Skeletal muscle satellite cell (primary cell): ENCODE measurements around the gene S100A11.
A peak's percentile ranks its signal among the peaks of the same experiment; 100 is the strongest.

ENCODE experiments used
- H3K27me3 ChIP-seq: 2 replicates; pipeline ENCODE4 v1.7.0; 2013; ENCODE audit warnings: low read length; ENCODE audit not compliant: control insufficient read depth, insufficient read depth
- H3K36me3 ChIP-seq: 2 replicates; pipeline ENCODE4 v1.7.0; 2013; ENCODE audit warnings: mild to moderate bottlenecking, control low read depth, low read length; ENCODE audit not compliant: insufficient read depth
- H3K4me1 ChIP-seq: 2 replicates; pipeline ENCODE4 v1.7.0; 2013; ENCODE audit warnings: low read length; ENCODE audit not compliant: control insufficient read depth, insufficient read depth
- H3K4me2 ChIP-seq: 2 replicates; pipeline ENCODE4 v1.7.0; 2013; ENCODE audit warnings: mild to moderate bottlenecking, low read length
- H3K4me3 ChIP-seq: 2 replicates; pipeline ENCODE4 v1.7.0; 2013; ENCODE audit warnings: low read length
- H3K9ac ChIP-seq: 2 replicates; pipeline ENCODE4 v1.7.0; 2013; ENCODE audit warnings: mild to moderate bottlenecking, low read depth, low read length, moderate library complexity
- H3K9me3 ChIP-seq: replicated peaks from 2 replicates; pipeline ENCODE4 v1.7.0; 2013; ENCODE audit warnings: mild to moderate bottlenecking, control low read depth, low read length

The S100A11 gene

DNA sequence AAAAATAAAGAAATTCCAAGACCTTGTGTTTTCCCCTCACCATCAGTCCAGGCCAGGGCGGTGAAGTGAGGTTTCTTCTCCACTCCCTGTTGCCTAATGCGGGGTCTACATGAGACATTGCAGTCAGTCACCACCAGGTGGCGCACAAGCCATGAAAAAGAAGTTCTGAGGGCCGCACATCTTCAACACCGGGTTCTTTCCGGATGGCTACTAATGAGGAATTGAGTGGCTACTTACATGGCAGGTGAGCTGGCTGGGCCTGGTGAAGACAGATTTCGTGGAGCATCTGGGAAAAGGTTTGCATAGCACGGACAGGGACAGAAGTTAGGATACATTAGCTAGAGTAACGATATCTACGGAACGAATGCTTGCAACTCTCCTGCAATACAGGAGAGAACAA lies 15.8 kb upstream of the S100A11 start:
- H3K4me3 ChIP-seq = no peak overlapping the region

DNA sequence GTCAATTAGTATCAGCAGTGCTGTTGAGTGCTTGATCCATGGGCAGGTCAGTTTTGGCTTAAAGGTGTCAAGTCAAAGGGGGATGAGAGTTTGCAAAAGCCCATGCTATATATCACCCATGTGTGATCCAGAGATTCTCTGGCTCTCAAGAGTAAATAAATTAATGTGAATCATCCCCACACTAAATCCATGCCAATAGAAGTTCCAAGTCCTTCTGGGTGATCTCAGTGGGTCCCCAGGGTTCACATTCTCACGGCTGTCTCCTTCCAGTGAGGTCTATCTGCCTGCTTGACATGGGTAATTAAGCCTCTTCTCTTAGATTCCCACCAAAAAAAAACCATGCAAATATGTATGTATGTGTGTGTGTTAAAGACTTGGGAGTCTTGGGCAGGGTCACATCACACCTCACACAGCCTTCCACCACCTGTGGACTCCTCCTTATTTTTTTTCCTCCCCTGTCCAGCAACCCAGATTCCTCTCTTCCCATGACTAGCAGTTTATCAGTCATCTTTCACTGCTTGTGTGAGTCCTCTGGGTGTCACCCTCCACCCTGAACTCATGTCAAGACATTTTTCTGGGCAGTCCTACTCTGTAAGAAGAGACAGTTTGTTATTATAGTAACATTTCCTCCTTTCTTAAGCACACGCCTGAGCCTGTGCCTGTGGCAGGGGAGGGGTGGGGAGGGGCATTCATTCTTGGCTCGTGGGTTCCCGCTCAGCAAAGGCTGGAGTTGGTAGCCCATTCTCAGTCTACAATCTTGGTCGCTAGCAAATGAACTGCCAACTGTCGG lies 14.3 kb upstream of the S100A11 start:
- H3K4me2 ChIP-seq = no peak overlapping the region
- H3K4me1 ChIP-seq = peaks cover 46% of the 10 kb centered on the region
- no peak overlapping the region for H3K4me3 ChIP-seq
- peaks cover 33% of the 10 kb centered on the region for H3K27me3 ChIP-seq
- no peaks in the 10 kb centered on the region for H3K36me3 ChIP-seq
- no peaks in the 10 kb centered on the region for H3K9me3 ChIP-seq
- H3K9ac ChIP-seq = no peak overlapping the region

More for the DNA sequence above, 15.8 kb upstream of the S100A11 start:
- Histone ChIP-seq H3K36me3 (no peaks in the 10 kb centered on the region), H3K9ac (no peak overlapping the region), H3K27me3 (peaks cover 42% of the 10 kb centered on the region), H3K4me2 (no peak overlapping the region), H3K9me3 (no peaks in the 10 kb centered on the region), H3K4me1 (peaks cover 37% of the 10 kb centered on the region)

DNA sequence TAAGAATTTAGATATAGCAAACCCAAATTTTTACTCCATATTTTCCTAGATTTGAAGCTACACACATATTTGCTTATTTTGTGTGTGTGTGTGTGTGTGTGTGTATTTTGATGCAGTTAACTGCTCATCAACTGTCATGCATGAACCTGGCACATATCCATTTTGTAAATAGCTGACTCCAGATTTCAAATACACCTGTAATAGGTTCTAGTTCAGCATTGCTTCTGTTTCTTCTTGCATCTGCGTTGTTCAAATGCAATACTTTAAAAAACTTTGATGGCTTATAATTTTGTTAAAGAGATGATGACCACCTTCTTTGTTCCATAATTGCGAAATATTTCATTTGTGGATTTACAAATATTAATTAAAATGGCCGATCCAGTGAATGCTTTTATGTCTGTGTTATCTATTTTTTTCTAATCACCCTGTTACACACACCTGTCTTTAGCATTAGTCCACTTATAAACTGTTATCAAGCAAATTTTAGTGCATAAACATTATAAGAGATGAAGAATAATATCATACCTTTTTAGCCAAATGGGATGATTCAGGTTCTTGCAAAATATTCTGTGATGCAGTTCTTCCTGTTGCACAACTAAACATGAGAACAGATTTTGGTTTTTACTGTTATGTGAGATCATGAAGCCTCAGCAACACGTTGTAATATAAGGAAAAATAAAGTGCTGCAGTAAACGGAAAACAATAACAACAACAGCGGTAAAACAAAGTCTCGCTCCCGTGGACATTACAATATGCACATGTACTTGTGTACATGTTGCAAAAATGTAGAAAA lies 12.7 kb upstream of the S100A11 start:
- H3K4me1 ChIP-seq = peaks cover 46% of the 10 kb centered on the region
- H3K4me3 ChIP-seq = no peak overlapping the region
- H3K4me2 ChIP-seq = no peak overlapping the region
- H3K27me3 ChIP-seq = peaks cover 19% of the 10 kb centered on the region
- no peaks in the 10 kb centered on the region for H3K9me3 ChIP-seq
- H3K9ac ChIP-seq = no peak overlapping the region
- H3K36me3 ChIP-seq = no peaks in the 10 kb centered on the region

DNA sequence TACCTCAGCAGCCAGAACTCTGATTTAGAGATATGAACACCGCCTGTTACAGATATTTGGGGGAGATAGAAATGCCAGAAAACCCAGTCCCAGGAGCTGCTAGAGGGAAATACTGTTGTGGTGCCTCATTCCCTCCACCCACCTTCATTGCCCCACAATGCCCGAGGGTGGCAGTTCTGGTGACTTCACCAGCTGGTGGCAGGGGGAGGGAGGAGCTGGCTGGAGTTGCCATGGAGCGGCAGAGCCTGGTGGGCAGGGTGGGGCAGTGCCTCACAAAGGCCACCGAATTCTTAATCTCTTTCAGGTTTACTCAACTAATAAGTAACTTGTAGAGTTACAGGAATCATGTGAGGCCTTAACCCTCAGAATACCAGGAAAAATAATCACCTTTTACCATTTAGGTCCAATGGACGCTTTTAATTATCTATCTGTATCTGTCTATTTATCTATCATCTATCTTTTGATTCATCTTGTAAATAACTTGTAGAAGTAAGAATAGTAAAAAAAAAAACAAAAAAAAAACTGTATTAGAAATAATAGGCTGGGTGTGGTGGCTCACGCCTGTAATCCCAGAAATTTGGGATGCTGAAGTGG lies 11.7 kb upstream of the S100A11 start:
- Histone ChIP-seq H3K36me3 (no peaks in the 10 kb centered on the region), H3K4me3 (peak overlapping the region; percentile 38), H3K4me2 (peak overlapping the region; percentile 77), H3K9ac (peak overlapping the region; percentile 77), H3K9me3 (no peaks in the 10 kb centered on the region), H3K4me1 (peaks cover 46% of the 10 kb centered on the region), H3K27me3 (peaks cover 9% of the 10 kb centered on the region)

DNA sequence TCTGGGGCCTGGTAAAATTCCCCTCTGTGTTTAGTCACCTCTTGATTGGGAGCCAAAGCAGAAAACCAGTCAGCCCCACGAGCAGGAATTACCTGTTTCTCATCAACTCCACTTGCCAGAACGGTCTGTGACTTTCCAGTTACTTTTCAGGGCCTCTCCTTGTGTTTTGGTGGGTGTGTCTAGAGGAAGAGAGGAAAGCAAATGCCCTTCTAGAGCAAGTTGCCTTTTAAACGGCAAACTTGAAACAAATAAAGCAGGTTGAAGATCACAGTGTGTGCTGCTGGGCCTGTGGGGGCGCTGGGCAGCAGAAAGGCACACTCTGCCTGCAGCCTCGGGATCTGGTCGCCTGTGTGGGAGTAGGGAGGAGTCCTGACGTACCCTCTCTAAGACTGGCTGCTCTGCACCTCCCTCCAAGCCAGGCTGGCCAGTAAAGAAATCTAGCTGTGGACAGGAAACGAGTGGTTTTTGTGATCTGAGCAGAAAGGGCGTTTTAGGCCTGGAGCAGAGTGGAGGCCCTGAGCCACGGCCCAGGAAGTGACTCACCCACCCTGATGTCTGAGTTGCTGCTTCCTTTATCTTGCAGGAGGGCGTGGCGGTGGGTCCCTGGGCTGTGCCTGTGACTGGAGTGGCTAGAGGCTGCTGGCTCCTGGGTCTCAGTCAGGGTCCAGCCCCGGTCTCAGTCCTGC lies 11.1 kb upstream of the S100A11 start:
- Histone ChIP-seq H3K36me3 (no peaks in the 10 kb centered on the region), H3K4me2 (peak overlapping the region; percentile 80), H3K9me3 (no peaks in the 10 kb centered on the region), H3K27me3 (peaks cover 3% of the 10 kb centered on the region), H3K4me1 (peaks cover 46% of the 10 kb centered on the region), H3K9ac (peak overlapping the region; percentile 77), H3K4me3 (peak overlapping the region; percentile 57)

DNA sequence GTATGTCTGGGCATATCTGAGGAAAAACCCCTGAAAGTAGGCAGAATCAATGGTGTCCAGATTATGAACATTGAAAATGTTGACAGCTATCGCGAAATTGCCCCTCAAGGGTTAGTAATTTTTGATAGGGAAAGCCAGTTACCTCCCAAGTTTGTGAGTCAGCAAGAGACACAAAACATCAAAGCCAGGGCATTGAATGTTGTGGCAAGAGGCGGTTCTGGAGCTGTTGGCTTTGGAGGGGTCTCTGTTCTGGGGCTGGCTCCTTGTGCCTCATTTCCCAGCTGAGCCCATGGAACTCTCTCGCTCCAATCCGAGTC lies 10.6 kb upstream of the S100A11 start:
- Histone ChIP-seq H3K9me3 (no peaks in the 10 kb centered on the region), H3K9ac (peak overlapping the region; percentile 77), H3K4me3 (peak overlapping the region; percentile 57), H3K4me1 (peaks cover 46% of the 10 kb centered on the region), H3K27me3 (peaks cover 2% of the 10 kb centered on the region), H3K4me2 (peak overlapping the region; percentile 80), H3K36me3 (no peaks in the 10 kb centered on the region)

DNA sequence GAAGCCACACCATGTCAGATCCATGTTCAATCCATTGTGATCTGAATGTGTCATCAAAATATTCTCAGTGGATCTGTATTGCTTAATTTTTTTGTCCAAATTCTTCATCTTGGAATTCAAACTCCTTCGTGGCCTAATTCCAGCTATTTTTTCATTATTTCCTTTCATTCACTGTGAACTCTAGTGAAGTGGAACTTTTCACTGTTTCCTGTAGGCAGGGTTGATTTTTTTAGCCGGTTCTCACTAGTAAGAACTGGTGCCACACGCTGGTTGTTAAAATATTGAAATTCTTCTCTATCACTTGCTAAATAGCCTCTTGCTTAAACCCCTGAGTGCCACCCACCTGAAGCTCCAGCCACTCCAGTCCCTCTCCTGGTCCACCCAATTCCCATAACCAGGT lies 7.6 kb upstream of the S100A11 start:
- Histone ChIP-seq H3K4me3 (no peak overlapping the region), H3K4me2 (no peak overlapping the region), H3K27me3 (peaks cover 31% of the 10 kb centered on the region), H3K9ac (no peak overlapping the region), H3K36me3 (no peaks in the 10 kb centered on the region), H3K9me3 (no peaks in the 10 kb centered on the region), H3K4me1 (peaks cover 24% of the 10 kb centered on the region)

DNA sequence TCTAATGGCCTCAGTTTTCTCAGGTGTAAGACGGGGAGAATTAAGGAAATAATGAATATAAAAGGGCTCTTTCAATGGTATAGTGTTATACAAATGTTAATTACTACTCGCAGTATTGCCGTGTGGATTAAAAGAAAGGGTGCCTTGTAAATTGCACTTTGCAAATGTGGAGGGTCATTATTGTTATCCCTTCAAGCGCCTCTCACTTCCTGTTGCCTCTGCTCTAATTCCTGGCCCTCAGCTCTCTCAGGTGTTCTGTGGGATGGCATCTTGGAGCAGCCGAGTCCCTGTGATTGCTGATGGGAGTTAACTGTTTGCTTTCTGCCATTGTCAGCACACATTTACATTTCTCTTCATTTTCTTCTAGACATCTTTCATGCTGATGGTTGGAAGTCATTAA lies 7.1 kb upstream of the S100A11 start:
- no peak overlapping the region for H3K4me3 ChIP-seq
- H3K9me3 ChIP-seq = no peaks in the 10 kb centered on the region
- no peak overlapping the region for H3K9ac ChIP-seq
- H3K4me1 ChIP-seq = peaks cover 19% of the 10 kb centered on the region
- no peaks in the 10 kb centered on the region for H3K36me3 ChIP-seq
- peaks cover 31% of the 10 kb centered on the region for H3K27me3 ChIP-seq
- no peak overlapping the region for H3K4me2 ChIP-seq

DNA sequence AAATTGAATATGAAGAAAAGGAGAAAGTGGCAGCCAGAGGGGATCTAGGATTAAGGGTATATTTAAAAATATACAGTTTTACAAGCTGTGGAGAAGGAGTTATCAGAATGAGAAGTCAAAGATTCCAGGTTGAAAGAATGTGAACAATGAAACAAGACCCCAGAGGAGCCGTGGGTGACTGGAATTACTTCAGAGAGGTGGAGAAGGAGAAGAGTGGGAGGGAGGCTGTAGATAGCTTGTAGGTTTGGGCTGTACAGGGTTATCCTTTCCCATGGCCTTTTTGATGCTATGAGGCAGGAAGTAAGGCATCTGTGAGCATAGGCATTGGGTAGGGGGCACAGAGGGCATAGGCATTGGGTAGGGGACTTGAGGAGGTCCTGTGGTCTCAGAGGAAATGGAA lies 5.2 kb upstream of the S100A11 start:
- H3K4me2 ChIP-seq = no peak overlapping the region
- H3K4me3 ChIP-seq = no peak overlapping the region
- H3K4me1 ChIP-seq = peaks cover 9% of the 10 kb centered on the region
- H3K27me3 ChIP-seq = peaks cover 31% of the 10 kb centered on the region
- no peaks in the 10 kb centered on the region for H3K36me3 ChIP-seq
- no peak overlapping the region for H3K9ac ChIP-seq
- H3K9me3 ChIP-seq = no peaks in the 10 kb centered on the region

DNA sequence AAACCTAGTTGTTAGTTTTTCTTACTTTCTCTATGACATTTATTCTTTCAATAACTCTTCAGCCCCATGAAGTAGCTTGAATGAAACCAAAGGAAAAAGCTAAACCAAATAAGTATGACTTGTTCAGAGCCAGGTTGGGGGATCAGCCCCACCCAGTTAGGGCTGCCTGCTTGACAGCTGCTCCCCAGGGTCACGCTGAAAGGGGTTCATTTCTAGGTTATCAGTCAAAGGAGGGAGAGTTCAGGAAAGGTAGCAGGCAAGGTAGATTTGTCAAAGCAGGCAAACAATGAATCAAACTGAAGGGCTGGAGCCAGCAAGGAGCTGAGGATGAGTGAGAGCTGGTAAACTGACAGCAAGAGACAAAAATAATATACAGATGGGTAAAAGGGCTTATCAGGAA lies 3.1 kb upstream of the S100A11 start:
- peaks cover 4% of the 10 kb centered on the region for H3K36me3 ChIP-seq
- no peak overlapping the region for H3K4me2 ChIP-seq
- H3K27me3 ChIP-seq = peaks cover 31% of the 10 kb centered on the region
- H3K4me1 ChIP-seq = peaks cover 6% of the 10 kb centered on the region
- H3K4me3 ChIP-seq = no peak overlapping the region
- H3K9me3 ChIP-seq = no peaks in the 10 kb centered on the region
- no peak overlapping the region for H3K9ac ChIP-seq

DNA sequence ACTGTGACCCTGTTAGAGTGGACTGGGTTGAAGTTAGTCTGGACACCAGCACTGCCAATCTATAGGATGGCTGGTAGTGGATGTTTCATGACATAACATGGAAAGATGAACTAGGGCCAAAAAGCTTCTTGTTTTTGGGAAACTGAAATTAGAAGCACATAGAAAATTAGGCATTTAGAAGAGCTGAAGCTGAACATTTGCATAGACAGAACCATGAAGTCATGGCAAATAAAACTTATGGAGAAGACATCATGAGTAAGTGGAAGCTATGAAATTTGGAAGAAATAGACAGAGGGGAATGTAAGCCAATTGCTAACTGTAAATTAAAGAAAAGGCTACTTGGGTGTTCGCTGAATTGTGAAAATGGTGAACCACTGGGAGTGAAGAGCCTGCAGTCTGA lies 2.7 kb upstream of the S100A11 start:
- no peak overlapping the region for H3K9ac ChIP-seq
- H3K4me2 ChIP-seq = no peak overlapping the region
- peaks cover 10% of the 10 kb centered on the region for H3K4me1 ChIP-seq
- no peaks in the 10 kb centered on the region for H3K9me3 ChIP-seq
- no peak overlapping the region for H3K4me3 ChIP-seq
- H3K27me3 ChIP-seq = peaks cover 31% of the 10 kb centered on the region
- peaks cover 5% of the 10 kb centered on the region for H3K36me3 ChIP-seq
